ENCODE measurements around the gene ZCWPW1.
A peak's percentile ranks its signal among the peaks of the same experiment; 100 is the strongest.
"Not testable (repeated sequence)": the region's sequence is repeated elsewhere in the genome, so short reads cannot be mapped to it uniquely, and the experiment has no call there.

ZCWPW1 gene

GRCh38 chr7:100369105-100369504 is 59.4 kb downstream of the ZCWPW1 start:
- Histone ChIP-seq H3K36me3 (ENCODE audit: low read depth) (no peaks in the 10 kb centered on the region), H3K9me3 (ENCODE audit: severe bottlenecking) (no peaks in the 10 kb centered on the region), H3K27ac (ENCODE audit: poor library complexity, severe bottlenecking) (no peak overlapping the region), H3K4me1 (ENCODE audit: insufficient read depth, poor library complexity, severe bottlenecking) (no peaks in the 10 kb centered on the region), H3K4me3 (ENCODE audit: severe bottlenecking) (no peak overlapping the region), H3K27me3 (ENCODE audit: insufficient read depth, poor library complexity, severe bottlenecking) (no peaks in the 10 kb centered on the region)
- TF ChIP-seq CTCF (IDR thresholded peaks at IDR 0.05; ENCODE audit: poor library complexity, severe bottlenecking) = no peak
- ATAC-seq (ENCODE audit: low read depth) (no peak), DNase-seq (ENCODE audit: low spot score) (no peak)

GRCh38 chr7:100367676-100368613 is 60.6 kb downstream of the ZCWPW1 start:
- no peak for TF ChIP-seq CTCF (IDR thresholded peaks at IDR 0.05; ENCODE audit: poor library complexity, severe bottlenecking)
- no peaks in the 10 kb centered on the region for H3K9me3 ChIP-seq (ENCODE audit: severe bottlenecking)
- H3K4me3 ChIP-seq (ENCODE audit: severe bottlenecking) = no peak overlapping the region
- H3K27ac ChIP-seq (ENCODE audit: poor library complexity, severe bottlenecking) = no peak overlapping the region
- DNase-seq (ENCODE audit: low spot score) = no peak
- ATAC-seq (ENCODE audit: low read depth) = no peak
- H3K27me3 ChIP-seq (ENCODE audit: insufficient read depth, poor library complexity, severe bottlenecking) = no peaks in the 10 kb centered on the region
- no peaks in the 10 kb centered on the region; the same call in 1 of the 2 replicates for H3K36me3 ChIP-seq (ENCODE audit: low read depth)
- H3K4me1 ChIP-seq (ENCODE audit: insufficient read depth, poor library complexity, severe bottlenecking) = no peaks in the 10 kb centered on the region

- H3K4me3 ChIP-seq (ENCODE audit: severe bottlenecking) = no peak overlapping the region
- H3K27me3 ChIP-seq (ENCODE audit: insufficient read depth, poor library complexity, severe bottlenecking) = no peaks in the 10 kb centered on the region
- H3K27ac ChIP-seq (ENCODE audit: poor library complexity, severe bottlenecking) = no peak overlapping the region
- no peaks in the 10 kb centered on the region for H3K4me1 ChIP-seq (ENCODE audit: insufficient read depth, poor library complexity, severe bottlenecking)
- no peak for TF ChIP-seq CTCF (IDR thresholded peaks at IDR 0.05; ENCODE audit: poor library complexity, severe bottlenecking)
- ATAC-seq (ENCODE audit: low read depth) = no peak
- no peaks in the 10 kb centered on the region for H3K9me3 ChIP-seq (ENCODE audit: severe bottlenecking)
- peak; percentile 32 for DNase-seq (ENCODE audit: low spot score)
- H3K36me3 ChIP-seq (ENCODE audit: low read depth) = peaks cover 6% of the 10 kb centered on the region
These were observed 61.3 kb downstream of the ZCWPW1 start for GRCh38 chr7:100367251-100367620.

GRCh38 chr7:100366411-100367250 is 61.9 kb downstream of the ZCWPW1 start:
- no peaks in the 10 kb centered on the region for H3K27me3 ChIP-seq (ENCODE audit: insufficient read depth, poor library complexity, severe bottlenecking)
- peak; percentile 15; the same call in 2 of the 3 replicates for ATAC-seq (ENCODE audit: low read depth)
- no peak overlapping the region for H3K27ac ChIP-seq (ENCODE audit: poor library complexity, severe bottlenecking)
- TF ChIP-seq CTCF (IDR thresholded peaks at IDR 0.05; ENCODE audit: poor library complexity, severe bottlenecking) = no peak
- no peak overlapping the region for H3K4me3 ChIP-seq (ENCODE audit: severe bottlenecking)
- H3K4me1 ChIP-seq (ENCODE audit: insufficient read depth, poor library complexity, severe bottlenecking) = no peaks in the 10 kb centered on the region
- DNase-seq (ENCODE audit: low spot score) = peak; percentile 50
- no peaks in the 10 kb centered on the region for H3K9me3 ChIP-seq (ENCODE audit: severe bottlenecking)
- peaks cover 12% of the 10 kb centered on the region for H3K36me3 ChIP-seq (ENCODE audit: low read depth)

GRCh38 chr7:100365998-100366367 is 62.5 kb downstream of the ZCWPW1 start:
- not testable (repeated sequence) for H3K9me3 ChIP-seq (ENCODE audit: severe bottlenecking); H3K27ac ChIP-seq (ENCODE audit: poor library complexity, severe bottlenecking); ATAC-seq (ENCODE audit: low read depth); H3K27me3 ChIP-seq (ENCODE audit: insufficient read depth, poor library complexity, severe bottlenecking); H3K4me1 ChIP-seq (ENCODE audit: insufficient read depth, poor library complexity, severe bottlenecking); H3K4me3 ChIP-seq (ENCODE audit: severe bottlenecking); DNase-seq (ENCODE audit: low spot score)
- peaks cover 19% of the 10 kb centered on the region for H3K36me3 ChIP-seq (ENCODE audit: low read depth)

Data from RWPE2 (cell line).